Activated T-helper 9 cell treated with anti-CD3 and anti-CD28 coated beads, Interleukin-2, amount 50 U/mL, for 16 hours (primary cell): ENCODE measurements around the gene LGALSL.

Experiments used
- DNase-seq: peaks from one replicate; pipeline ENCODE4 v3.0.0-alpha.2; 2020; ENCODE audit warnings: low read depth

Gene LGALSL

GRCh38 chr2:64498438-64498837 lies 44.5 kb downstream of the LGALSL start:
- no peak for DNase-seq

GRCh38 chr2:64500549-64500948 lies 46.6 kb downstream of the LGALSL start:
- DNase-seq, result no peak

GRCh38 chr2:64501946-64502345 lies 48.0 kb downstream of the LGALSL start:
- DNase-seq, result no peak

GRCh38 chr2:64502860-64503259 lies 48.9 kb downstream of the LGALSL start:
- DNase-seq, result no peak

GRCh38 chr2:64504774-64505720 lies 51.1 kb downstream of the LGALSL start:
- no peak for DNase-seq

- no peak for DNase-seq
These were observed 52.7 kb downstream of the LGALSL start for GRCh38 chr2:64506686-64507085.
